KOPT-K1 (cell line): ENCODE measurements around the gene GSK3A.

Source experiments
- H3K27ac ChIP-seq: fragments of 200-600 bp; sonication (generic); 2 replicates; pipeline ENCODE4 v1.5.1; 2016; ENCODE audit warnings: antibody characterized with exemption, mild to moderate bottlenecking, low read depth, low read length; ENCODE audit not compliant: poor library complexity, severe bottlenecking
- H3K36me3 ChIP-seq: fragments of 200-600 bp; sonication (generic); 2 replicates; pipeline ENCODE4 v1.5.1; 2017; ENCODE audit warnings: antibody characterized with exemption, mild to moderate bottlenecking, low read length, moderate library complexity; ENCODE audit not compliant: insufficient read depth
- H3K9me3 ChIP-seq: fragments of 200-600 bp; sonication (generic); 2 replicates; pipeline ENCODE4 v1.5.1; 2017; ENCODE audit warnings: antibody characterized with exemption, low read length, mild to moderate bottlenecking; ENCODE audit not compliant: insufficient read depth, poor library complexity, severe bottlenecking

Gene GSK3A

DNA sequence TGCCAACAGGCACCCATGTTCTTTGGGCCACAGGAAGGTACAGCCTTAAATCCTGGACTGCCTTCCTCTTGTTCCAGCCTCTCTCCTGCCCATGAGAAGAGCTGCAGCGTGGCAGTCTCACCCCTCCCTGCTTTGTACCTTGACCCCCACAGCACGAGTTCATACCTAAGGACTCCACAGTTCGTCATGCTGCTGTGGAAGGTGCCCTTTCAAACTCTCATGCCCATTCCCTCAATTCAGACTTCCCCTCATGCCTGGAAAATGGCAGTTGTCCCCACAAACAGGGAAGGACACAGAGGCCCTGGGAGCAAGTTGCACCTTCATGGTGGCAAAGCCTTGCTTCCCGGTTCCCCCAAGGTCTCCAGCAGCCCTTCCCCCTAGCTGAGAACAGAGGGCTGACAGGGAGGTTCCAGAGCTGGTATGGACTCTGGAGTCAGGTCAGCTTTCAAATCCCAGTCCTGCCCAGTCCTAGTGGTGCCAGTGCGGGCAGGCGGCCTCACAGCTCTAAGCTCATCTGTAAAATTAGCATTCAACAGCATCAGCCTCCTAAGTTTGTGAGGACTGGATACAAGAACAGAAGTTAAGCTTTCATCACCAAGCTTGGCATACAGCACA is 8.6 kb downstream of the GSK3A start:
- Histone ChIP-seq H3K9me3 (no peaks in the 10 kb centered on the region), H3K36me3 (peaks cover 87% of the 10 kb centered on the region), H3K27ac (no peak overlapping the region)

GRCh38 chr19:42233106-42233505 is 9.3 kb downstream of the GSK3A start:
- H3K36me3 ChIP-seq: peaks cover 92% of the 10 kb centered on the region

GRCh38 chr19:42232435-42232834 is 10.0 kb downstream of the GSK3A start:
- Histone ChIP-seq H3K27ac (no peak overlapping the region), H3K9me3 (no peaks in the 10 kb centered on the region), H3K36me3 (peaks cover 99% of the 10 kb centered on the region)

More at GRCh38 chr19:42233106-42233505, 9.3 kb downstream of the GSK3A start:
- H3K27ac ChIP-seq: no peak overlapping the region
- no peaks in the 10 kb centered on the region for H3K9me3 ChIP-seq

DNA sequence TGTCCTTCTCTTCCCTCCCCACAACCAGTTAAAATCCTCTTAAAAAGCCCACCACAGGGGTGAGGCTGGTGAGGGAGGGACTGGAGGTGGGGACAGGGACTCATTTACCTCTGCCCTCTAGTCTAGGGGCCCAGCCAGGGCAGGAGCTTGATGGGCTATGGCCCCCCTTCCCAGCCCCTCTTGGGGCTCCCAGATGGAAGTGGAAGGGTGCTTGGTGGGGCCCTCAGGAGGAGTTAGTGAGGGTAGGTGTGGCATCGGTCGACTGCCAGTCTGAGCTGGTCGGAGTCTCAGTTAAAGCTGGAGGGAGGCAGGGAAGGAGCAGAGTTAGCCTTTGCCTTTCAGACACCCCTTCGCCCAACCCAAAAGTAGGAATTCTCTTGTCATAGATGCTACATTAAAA is 11.8 kb downstream of the GSK3A start:
- H3K36me3 ChIP-seq: peaks cover 100% of the 10 kb centered on the region
- H3K27ac ChIP-seq: no peak overlapping the region
- no peaks in the 10 kb centered on the region for H3K9me3 ChIP-seq

- H3K27ac ChIP-seq: no peak overlapping the region
- peaks cover 100% of the 10 kb centered on the region for H3K36me3 ChIP-seq
Measured at GRCh38 chr19:42229855-42230351, 12.5 kb downstream of the GSK3A start.

GRCh38 chr19:42229301-42229854 is 13.0 kb downstream of the GSK3A start:
- Histone ChIP-seq H3K9me3 (no peaks in the 10 kb centered on the region), H3K27ac (no peak overlapping the region), H3K36me3 (peaks cover 100% of the 10 kb centered on the region)

More at GRCh38 chr19:42229855-42230351, 12.5 kb downstream of the GSK3A start:
- no peaks in the 10 kb centered on the region for H3K9me3 ChIP-seq

GRCh38 chr19:42228641-42229040 is 13.8 kb downstream of the GSK3A start:
- H3K36me3 ChIP-seq: peaks cover 98% of the 10 kb centered on the region
- no peak overlapping the region for H3K27ac ChIP-seq
- H3K9me3 ChIP-seq: no peaks in the 10 kb centered on the region

DNA sequence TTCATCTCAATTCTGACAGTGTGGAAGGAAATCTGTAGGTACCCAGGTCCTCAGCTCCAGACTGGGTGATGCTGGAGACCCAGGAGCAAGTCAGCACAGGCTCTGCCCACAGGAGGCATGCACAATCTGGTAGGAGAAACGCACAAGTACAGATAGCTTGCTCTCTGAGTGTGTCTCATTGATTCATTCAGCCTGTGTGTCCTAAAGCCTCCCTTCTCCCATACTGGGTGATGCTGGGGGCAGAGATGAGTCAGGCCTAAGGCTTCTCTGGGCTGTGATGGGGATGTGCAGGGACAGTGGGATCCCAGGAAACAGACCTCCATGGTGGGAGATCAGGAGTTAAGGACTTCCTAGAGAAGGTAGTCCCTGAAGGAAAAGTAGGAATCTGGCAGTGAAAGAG is 15.5 kb downstream of the GSK3A start:
- Histone ChIP-seq H3K9me3 (no peaks in the 10 kb centered on the region), H3K36me3 (peaks cover 94% of the 10 kb centered on the region), H3K27ac (no peak overlapping the region)

DNA sequence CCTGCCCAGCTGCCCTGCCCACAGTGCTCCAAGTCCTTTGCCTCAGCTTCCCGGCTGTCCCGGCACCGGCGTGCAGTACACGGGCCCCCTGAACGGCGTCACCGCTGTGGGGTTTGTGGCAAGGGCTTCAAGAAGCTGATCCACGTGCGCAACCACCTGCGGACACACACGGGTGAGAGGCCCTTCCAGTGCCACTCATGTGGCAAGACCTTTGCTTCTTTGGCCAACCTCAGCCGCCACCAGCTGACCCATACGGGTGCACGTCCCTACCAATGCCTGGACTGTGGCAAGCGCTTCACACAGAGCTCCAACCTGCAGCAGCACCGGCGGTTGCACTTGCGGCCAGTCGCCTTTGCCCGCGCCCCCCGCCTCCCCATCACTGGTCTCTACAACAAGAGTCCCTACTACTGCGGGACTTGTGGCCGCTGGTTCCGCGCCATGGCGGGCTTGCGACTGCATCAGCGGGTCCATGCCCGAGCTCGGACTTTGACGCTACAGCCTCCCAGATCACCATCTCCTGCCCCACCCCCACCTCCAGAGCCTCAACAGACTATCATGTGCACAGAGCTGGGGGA is 16.6 kb downstream of the GSK3A start:
- Histone ChIP-seq H3K27ac (no peak overlapping the region), H3K36me3 (peaks cover 83% of the 10 kb centered on the region), H3K9me3 (no peaks in the 10 kb centered on the region)

GRCh38 chr19:42224940-42225717 is 17.3 kb downstream of the GSK3A start:
- H3K9me3 ChIP-seq: no peaks in the 10 kb centered on the region
- no peak overlapping the region for H3K27ac ChIP-seq
- peaks cover 76% of the 10 kb centered on the region for H3K36me3 ChIP-seq

GRCh38 chr19:42220751-42221097 is 21.7 kb downstream of the GSK3A start:
- Histone ChIP-seq H3K27ac (peak overlapping the region; percentile 72), H3K9me3 (no peaks in the 10 kb centered on the region), H3K36me3 (peaks cover 35% of the 10 kb centered on the region)

DNA sequence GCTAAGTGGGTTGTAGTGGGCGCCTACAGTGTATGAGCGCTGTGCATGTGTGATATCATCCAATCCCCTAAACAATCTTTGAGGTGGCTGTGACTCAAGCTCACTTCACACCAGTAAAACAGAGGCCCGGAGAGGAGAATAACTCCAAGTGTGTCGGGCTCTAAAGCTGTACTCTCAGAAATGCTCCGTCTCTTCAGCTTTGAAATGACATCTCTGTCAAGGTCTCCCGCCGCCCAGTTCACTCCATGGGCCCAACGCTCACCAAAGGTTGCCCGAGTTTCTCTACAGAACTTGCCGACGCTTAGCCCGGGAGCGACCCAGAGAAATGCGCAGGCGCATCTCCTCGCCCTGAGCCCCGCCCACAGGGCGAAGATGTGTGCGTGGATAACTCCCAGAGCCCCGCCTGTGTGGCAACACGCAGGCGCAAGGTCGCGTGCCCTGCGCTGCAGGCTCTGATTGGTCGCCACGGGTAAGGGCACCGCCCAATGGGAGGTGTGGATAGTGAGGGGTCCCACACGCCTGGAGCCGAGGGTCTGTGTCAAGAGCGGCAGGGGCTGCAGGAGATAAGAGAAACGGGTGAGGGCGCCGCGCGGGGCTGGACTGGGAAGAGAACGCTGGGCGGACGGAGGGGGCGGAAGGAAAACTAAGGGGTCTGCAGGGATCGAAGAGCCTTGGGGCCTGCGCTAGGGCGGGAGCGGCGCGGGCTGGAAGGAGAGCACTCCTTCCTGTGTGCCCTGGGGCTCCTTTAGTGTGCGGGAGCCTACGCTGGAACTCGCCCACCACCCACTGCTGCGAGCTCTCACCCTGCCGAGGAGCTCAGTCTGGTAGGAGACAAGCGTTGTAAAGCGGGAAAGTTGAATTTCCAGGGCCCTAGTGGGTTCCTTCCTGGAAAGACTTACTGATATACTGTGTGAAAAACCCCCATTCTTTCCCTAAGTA is 22.3 kb downstream of the GSK3A start, which contains the start of gene ZNF526:
TSS of gene ZNF526 (plus strand) at position 501 of the 939 bp plus-strand sequence. CDS start 4,092 bp downstream, outside the sequence.
- peaks cover 35% of the 10 kb centered on the region for H3K36me3 ChIP-seq
- peak within 1 kb of the TSS; percentile 72 for H3K27ac ChIP-seq
- H3K9me3 ChIP-seq: no peaks in the 10 kb centered on the region

DNA sequence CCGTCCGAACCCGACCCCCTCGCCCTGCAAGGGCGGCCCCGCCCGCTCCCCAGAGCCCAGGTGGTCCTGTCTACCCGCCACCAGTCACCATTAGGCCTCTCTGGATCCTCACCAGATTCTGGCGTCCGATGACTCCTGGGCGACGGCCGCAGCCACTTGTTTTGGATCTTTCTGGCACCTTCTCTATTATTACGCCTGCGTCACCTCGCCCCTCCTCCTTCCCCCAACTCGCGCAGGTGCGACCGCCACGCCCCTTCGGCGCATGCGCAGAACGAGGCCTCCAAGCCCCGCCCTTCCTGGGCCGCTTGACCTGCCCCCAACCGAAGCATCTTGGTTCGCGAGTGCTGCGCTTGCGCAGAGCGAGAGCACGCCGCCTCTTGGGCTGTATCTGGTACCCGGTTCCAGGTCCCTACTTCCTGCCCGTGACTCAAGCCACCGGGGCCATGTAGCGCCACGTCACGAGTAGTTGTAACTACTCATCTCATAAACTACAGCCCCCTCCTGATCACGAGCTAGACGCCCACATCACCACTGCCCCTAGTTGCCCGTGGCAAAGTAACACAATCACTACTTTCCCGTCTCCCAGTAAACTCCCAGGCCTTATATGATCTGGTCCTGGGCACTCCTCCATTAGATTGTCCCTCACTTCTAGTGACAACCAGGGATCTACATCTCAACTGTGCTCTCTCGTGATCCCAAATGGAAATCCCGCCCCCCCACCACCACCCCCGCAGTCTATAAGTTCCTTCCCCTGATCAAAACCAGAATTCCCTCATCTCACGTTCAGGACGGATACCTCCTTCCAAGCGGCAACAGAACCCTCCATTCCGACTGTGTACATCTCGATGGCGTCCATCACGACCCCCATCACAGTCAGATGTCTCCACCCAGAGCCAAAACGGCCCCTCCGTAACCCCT is 24.6 kb downstream of the GSK3A start, which contains the start of gene DEDD2:
TSS of gene DEDD2 (minus strand) at position 158 of the 918 bp plus-strand sequence. CDS start 670 bp downstream, outside the sequence.
- peak within 1 kb of the TSS; percentile 62 for H3K27ac ChIP-seq
- H3K36me3 ChIP-seq: peaks cover 41% of the 10 kb centered on the region

More for the DNA sequence above, 24.6 kb downstream of the GSK3A start, which contains the start of gene DEDD2:
- no peaks in the 10 kb centered on the region for H3K9me3 ChIP-seq
